GM21447 (cell line): ENCODE data around the gene CDK5.
"Not testable (repeated sequence)": the region's sequence is repeated elsewhere in the genome, so short reads cannot be mapped to it uniquely, and the experiment has no call there.

Source experiments
- ATAC-seq: cut with Tn5 transposase; IDR thresholded peaks from one replicate; pipeline ENCODE4 v1.9.1; 2021; ENCODE audit not compliant: unreplicated experiment

CDK5 gene

DNA sequence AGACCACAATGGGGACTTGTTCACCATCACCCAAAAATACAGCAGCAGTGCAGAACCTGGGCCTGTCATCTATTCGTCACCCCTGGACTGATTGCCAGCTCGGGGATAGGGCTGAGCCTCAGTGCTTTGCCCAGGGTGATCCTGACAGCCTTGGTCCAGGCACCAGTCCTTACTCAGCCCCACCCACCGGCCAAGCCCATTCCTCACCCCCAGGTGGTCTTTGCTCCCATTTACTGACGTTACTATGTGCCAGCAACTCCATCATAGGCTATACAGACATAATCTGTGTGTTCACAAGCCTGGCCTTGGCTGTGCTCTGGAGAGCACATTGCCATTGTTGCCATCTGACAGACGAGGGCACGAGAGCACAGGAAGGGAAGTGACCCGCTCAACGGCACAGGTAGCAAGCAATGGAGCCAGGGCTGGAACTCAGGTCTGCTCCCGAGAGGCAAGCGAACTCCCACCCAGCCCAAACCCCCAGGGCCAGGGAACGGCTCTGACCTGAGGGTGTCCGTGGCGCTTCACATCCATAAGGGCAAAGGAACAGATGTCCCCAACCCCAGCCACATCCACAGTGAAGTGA, 40.2 kb downstream of the CDK5 start:
- no peak for ATAC-seq

DNA sequence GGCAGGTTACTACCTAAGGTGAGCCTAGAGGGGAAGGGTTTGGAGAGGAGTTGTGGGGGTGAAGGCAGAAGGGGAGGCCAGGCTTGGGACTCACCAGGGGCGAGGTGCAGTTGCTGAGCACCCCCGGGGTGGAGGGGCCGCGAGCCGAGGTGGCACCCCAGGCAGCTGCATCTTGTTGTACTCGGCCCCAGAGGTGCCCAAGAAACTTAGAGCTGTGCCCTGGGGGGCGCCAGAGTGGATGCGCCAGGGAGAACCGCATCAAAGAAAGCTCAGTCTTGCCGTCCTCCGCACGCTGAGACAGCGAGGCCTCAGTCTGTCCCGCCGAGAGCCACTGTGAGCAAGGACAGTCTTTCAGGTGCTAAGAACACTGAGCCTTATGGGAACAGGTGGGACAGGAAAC, 40.8 kb downstream of the CDK5 start:
- ATAC-seq: no peak

DNA sequence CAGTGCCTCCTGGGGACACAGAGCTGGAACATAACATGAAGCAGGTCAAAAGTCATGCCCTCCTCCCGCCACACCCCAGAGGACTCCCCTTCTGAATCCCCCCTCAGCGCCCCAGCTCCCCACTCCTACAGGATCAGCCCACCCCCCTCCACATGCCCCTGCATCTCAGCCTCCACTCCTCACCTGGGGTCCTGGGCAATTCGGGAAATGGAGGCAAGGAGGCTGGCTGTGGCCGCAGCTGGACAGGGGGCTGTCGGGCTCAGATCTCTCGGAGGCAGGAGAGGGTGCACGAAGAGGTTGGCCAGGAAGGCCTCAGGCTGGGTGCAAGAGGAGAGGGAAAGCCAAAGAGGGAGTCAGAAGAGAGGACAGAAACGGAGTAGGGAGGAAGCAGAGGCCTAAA, 41.2 kb downstream of the CDK5 start:
- ATAC-seq: no peak

DNA sequence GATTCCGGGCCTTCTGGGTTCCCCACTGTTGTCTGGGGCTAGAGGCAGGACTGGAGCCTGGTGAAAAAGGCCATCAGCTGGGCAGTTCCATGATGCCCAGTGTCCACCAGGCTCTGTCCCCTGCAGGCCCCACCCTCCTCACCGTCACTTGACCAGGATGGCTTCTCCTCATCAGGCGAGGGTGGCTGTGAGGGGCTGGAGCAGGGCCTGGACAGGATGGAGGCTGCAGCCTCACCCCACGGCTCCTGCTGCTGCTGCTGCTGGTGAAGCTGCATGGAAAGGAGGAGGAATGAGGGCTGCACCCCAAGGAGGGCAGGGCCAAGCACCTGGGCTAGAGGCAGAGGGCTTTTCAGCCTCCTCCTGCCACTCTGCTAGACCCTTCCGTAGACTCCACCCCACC, 41.7 kb downstream of the CDK5 start:
- ATAC-seq: no peak

DNA sequence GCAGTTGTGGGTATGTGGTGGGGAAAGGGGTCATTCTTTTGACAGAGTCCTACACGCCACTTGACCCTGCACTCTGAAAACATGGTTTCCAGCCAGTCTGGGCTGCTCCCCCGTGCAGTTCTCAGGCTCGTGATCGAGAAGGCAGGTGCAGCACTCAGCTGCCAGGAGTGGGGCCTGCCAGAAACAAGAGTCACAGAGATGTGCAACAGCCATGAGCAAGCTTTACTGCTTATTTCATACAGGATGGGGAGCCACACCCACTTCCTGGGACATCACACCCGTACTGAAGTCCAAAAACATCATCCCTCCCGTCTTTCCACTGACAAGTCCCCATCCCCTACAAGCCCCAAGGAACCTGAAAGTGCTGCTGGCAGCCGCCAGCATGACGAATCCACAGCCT, 42.7 kb downstream of the CDK5 start:
- ATAC-seq: no peak

DNA sequence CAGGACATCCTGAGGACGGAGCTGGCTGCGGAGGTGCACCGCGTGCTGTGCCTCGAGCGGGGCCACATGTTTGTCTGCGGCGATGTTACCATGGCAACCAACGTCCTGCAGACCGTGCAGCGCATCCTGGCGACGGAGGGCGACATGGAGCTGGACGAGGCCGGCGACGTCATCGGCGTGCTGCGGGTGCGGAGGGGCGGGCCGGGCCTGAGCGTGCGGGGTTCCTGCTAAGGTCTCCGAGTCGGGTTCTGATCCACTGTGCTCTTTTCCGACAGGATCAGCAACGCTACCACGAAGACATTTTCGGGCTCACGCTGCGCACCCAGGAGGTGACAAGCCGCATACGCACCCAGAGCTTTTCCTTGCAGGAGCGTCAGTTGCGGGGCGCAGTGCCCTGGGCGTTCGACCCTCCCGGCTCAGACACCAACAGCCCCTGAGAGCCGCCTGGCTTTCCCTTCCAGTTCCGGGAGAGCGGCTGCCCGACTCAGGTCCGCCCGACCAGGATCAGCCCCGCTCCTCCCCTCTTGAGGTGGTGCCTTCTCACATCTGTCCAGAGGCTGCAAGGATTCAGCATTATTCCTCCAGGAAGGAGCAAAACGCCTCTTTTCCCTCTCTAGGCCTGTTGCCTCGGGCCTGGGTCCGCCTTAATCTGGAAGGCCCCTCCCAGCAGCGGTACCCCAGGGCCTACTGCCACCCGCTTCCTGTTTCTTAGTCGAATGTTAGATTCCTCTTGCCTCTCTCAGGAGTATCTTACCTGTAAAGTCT, 43.8 kb downstream of the CDK5 start:
- no peak for ATAC-seq

DNA sequence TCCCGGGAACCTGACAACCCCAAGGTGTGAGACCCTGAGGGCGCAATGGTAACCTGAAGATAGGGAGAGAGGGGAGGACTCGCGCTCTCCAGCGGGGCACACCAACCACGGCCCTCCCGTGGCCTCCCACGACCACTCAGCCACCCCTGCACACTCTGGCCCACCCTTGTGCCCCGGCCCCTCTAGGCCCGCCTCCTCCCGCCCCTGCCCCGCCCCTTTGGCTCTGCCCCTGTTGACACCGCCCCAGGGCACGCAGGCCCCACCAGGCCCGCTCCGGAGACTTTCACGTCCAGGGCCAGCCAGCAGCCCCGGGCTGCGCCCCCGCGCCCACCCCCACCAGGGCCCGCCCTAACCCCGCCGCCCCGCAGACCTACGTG, 44.4 kb downstream of the CDK5 start:
- no peak for ATAC-seq

DNA sequence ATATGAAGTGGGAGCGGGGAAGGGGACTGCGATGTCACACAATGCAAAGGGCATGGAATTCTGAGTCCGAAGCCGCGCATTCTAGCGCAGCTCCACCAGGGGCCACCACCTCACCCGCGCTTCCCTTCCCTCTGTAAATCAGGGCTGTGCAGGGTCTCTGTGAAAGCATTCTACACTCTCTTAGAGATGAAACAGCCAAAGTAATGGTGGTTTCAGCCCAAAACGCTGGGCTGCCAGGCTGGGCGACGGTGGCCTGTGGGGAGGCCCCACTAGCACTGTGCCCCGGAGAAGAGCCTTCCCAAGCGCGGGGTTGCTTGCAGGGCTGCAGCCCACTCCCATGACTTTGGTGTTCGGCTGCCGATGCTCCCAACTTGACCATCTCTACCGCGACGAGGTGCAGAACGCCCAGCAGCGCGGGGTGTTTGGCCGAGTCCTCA, 44.8 kb downstream of the CDK5 start:
- ATAC-seq: no peak

DNA sequence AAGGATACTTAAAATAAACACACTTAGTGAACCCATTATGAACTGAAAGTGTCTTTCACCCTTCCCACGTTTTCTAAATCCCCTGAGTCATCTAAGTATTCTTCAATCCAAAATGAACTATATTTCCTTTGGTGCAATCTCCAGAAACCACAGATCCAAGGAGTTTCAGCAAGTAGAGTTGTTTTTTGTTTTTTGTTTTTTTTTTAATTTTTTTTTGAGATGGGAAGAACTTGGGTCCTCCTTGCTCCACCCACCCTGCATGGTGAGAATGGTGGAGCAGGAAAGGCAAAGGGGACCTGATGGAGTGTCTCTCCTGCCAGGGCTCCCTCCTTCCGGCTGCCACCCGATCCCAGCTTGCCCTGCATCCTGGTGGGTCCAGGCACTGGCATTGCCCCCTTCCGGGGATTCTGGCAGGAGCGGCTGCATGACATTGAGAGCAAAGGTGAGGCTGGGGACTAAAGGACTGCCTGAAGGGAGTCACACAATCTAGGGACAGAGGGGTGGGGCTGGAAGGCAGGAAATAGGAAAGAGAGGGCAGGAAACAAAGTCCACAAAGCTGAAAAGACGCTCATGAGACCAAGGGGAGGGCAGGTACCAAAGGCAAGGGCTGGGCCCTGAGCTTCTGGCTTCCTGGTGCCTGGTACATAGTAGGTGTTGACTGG, 45.5 kb downstream of the CDK5 start:
- ATAC-seq: no peak

DNA sequence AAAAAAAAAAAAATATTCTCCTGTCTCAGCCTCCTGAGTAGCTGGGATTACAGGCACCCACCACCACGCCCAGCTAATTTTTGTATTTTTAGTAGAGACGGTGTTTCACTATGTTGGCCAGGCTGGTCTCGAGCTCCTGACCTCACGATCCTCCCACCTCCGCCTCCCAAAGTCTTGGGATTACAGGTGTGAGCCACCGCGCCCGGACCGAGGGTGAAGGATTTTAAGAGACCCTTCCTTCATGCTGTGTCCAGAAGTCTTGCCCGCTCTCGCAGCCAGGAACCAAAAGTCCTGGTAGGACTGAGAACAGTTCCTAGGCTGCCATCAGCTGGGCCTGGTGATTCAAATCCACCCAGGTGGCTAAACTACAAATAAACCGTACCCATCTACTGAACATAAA, 46.1 kb downstream of the CDK5 start:
- ATAC-seq: not testable (repeated sequence)

DNA sequence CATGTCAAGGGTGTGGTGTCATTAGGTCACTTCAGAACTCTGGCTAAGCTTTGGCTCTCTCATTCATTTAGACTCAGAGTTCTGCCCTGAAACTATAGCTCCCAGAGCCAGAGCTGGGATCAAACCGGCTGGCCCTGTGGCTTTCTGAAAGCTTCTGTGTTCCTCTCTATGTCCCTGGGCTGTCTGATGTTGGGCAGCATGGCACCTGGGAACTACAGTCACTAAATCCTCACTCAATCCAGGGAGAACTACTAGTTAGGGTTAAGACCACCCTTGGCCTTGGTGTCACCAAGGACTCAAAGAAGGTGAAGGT, 46.6 kb downstream of the CDK5 start:
- no peak for ATAC-seq

DNA sequence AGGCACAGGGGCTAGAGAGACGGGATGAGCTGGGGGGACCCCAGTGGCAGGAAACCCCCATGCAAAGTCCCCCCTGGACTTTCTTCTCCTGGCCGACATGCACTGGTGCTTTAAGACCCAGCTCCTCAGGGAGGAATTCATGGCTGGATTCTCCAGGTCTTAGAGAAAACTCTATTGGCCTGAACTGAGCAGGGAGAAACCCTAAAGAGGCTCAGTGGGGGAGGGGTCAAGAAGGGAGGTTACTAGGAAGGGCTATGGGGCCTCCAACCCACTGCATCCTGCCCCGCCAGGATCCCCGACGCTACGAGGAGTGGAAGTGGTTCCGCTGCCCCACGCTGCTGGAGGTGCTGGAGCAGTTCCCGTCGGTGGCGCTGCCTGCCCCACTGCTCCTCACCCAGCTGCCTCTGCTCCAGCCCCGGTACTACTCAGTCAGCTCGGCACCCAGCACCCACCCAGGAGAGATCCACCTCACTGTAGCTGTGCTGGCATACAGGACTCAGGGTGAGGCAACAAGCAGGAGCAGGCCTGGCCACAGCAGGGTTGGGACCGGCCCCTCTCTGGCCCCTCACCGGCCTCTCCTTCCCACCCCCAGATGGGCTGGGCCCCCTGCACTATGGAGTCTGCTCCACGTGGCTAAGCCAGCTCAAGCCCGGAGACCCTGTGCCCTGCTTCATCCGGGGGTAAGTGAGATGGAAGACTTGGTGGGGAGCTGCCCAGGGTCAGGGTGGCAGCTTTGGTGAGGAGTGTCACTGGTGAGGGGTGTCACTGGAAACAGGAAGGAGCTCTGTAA, 47.2 kb downstream of the CDK5 start:
- no peak for ATAC-seq

DNA sequence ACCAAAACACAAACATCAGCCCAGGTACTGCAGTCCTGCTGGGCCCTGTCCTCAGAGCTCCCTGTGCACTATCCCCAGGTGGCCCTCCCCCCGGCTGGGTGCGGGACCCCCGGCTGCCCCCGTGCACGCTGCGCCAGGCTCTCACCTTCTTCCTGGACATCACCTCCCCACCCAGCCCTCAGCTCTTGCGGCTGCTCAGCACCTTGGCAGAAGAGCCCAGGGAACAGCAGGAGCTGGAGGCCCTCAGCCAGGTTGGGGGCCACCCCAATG, 47.7 kb downstream of the CDK5 start:
- no peak for ATAC-seq

DNA sequence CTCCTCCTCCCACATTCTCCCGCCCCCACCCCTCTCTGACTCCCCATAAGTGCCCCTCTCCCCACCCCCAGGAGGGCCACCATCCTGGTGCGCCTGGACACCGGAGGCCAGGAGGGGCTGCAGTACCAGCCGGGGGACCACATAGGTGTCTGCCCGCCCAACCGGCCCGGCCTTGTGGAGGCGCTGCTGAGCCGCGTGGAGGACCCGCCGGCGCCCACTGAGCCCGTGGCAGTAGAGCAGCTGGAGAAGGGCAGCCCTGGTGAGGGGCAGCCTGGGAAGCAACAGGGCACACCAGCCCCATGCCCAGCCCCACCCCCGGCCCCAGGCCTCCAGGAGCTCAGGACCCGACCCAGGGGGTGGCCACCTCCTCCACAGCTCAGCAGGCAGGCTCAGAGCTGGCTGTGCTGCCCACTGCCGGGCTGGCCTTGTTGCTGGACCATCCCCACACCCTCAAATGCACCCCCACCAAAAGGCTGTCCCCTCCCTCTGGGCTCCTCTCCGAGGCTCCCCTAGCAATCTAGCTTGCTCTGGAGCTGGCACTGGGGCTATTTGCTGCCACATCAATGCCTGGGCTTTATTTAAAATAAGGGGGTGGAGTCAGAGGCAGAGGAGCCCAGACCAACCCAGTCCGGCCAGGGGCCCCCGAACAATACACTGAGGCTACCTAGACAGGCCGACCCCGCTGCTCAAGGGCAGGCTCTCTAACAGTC, 48.2 kb downstream of the CDK5 start:
- no peak for ATAC-seq

DNA sequence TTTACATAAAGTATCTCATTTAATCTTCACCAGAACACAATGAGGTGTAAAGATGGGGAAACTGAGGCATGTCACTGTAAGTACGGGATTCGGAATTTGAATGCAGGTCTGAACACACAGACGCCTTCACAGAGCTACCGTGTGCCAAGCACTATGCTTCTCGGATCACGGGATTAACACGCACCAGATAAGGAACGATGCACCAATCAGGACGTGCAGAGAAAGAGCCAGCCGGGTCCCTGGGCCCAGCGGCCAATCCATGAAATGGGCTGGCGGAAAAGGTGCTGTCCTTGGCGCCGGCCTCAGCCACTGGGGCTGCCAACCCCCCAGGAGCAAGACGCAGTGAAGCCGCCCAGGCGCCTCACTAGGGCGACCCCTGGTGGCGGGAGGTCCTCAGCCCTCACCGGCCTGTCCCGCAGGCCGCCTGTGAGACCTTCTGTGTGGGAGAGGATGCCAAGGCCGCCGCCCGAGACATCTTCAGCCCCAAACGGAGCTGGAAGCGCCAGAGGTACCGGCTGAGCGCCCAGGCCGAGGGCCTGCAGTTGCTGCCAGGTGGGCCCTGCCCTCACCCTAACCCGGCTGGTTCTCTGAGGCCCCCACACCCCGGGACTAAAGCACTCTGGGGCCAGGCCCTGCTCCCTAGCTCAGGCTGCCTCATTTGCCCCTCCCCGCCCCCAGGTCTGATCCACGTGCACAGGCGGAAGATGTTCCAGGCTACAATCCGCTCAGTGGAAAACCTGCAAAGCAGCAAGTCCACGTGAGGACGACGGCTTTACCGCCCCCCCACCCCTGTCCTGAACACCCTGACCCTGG, 49.0 kb downstream of the CDK5 start:
- ATAC-seq: peak; percentile 56

DNA sequence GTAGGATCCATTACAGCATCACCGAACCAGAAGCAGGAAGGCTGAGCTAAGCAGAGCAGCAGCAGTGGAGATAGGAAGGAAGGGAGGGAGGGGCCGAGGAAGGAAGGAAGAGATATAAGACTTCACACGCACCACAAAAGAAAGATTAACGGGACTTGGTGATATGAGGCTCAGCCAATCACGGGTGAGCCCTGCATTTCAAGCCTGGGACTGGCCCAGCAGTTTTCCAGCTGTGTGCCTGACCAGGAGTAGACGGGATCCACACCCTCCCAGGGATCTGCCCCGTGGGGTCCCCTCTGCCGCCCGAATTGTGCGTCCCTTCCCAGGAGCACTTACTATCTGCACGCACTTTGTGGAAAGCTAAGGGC, 49.6 kb downstream of the CDK5 start:
- peak; percentile 12 for ATAC-seq

DNA sequence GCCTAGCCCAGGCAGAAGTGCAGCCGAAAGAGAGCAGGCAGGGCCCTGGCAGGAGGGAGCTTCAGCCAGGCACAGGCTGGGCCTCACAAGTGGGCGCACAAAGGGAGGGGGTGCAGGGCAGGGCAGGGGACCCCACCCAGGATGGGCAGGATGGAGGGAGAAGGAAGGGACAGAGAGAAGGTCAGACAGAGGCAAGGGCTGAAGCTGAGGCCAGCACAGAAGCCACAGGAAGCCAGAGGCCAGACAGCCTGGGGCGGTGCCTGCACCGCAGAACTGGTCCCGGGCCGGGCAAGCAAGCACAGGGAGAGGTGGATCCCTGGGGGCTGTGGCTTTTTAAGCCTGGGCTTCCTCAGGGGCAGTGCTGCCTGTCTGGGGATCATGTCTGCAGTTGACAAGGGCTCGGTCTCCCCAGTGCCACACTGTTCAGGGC, 50.2 kb downstream of the CDK5 start:
- ATAC-seq: no peak

DNA sequence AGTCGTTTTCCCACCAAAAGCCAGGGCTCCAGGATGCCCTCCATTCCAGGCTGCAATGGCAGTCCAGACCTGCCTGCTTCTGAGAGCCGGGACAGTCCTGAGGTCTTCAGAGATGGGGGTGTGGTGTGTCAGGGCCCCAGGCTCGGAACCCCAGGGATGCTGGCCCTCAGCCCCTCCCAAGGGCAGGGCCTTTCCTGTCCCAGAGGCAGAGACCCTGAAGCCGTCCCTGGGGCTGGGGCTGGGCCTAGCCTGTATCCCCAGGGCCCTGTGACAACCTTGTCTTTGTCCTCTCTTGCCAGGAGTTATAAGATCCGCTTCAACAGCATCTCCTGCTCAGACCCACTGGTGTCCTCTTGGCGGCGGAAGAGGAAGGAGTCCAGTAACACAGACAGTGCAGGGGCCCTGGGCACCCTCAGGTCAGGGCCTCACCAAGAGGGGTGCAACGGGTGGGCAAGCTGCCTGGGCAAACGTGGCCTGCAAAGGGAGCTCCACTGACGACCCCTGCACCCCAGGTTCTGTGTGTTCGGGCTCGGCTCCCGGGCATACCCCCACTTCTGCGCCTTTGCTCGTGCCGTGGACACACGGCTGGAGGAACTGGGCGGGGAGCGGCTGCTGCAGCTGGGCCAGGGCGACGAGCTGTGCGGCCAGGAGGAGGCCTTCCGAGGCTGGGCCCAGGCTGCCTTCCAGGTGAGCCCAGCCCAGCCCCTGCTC, 51.0 kb downstream of the CDK5 start:
- no peak for ATAC-seq

DNA sequence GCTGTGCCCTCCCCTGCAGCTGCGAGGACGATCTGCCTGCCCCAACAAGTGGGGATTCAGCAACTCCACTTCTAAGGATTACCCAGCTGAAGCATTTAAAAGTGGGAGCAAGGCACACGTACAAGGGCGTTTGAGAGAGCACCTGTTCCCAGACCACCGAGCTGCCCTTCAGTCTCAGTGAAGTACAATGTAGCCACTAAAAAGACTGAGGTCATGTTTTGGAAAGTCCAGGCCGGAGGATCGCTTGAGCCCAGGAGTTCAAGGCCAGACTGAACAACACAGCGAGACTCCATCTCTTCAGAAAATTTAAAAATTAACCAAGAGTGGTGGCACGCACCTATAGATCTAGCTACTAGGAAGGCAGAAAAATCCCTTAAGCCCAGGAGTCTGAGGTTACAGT, 52.1 kb downstream of the CDK5 start:
- ATAC-seq: no peak
